NCI-H2081 (cell line): Measurements from ENCODE around the gene SAXO2.
"Not testable (repeated sequence)": the region's sequence is repeated elsewhere in the genome, so short reads cannot be mapped to it uniquely, and the experiment has no call there.

Experiments
- DNase-seq, 2 experiments: peaks; one replicate each; lab custom pipeline; 2025; lab: John Stamatoyannopoulos, UW

Gene SAXO2

GRCh38 chr15:82333603-82334553 lies 71.3 kb downstream of the SAXO2 start:
- DNase-seq: not testable (repeated sequence)
